ENCODE results near the gene TAF1C. TPM values are rescaled to one million over a fixed set of nuclear protein-coding genes. Genes with fewer than 3 reads are reported as not detected.

Gene TAF1C
- total and polyA plus RNA-seq, 2 of the 4 experiments (the other 2 are of a cell fraction) = 7.3 to 35.5 TPM

DNA sequence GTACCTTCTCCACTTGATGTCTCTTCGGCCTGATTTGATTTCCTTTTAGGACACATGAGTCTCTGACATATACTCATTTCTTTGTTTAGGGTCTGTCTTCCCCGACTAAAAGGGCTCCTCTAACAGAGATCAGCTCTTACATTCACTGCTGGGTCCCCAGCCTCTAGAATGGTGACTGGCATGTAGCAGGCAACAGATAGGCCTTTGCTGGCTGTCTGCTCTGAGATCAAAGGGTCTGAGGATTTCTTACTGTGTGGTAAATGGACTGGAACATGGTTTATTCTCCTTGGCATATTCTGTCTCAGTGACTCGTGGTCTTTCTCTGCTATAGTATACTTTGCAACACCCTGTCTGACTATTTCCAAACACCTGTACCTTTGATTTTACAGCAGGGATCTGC lies 25.1 kb downstream of the TAF1C start:
- in situ Hi-C loops (cut with MboI; ENCODE audit: low sequenced_read_pairs) = no loop called here

More for the DNA sequence above, 25.1 kb downstream of the TAF1C start:
- intact Hi-C loops (cut with micrococcal nuclease) = no loop called here
- Histone ChIP-seq H3K14ac (replicated peaks; ENCODE audit: low read depth, low read length) (no peak overlapping the region), H2AFZ (replicated peaks; ENCODE audit: low read length, poor library complexity) (no peak overlapping the region), H3K9me3 (ENCODE audit: control insufficient read depth, insufficient read depth, low read length) (no peaks in the 10 kb centered on the region), H3K27ac (ENCODE audit: insufficient read depth, low read length) (no peak overlapping the region), H3K36me3 (ENCODE audit: control insufficient read depth, insufficient read depth, low read length) (no peaks in the 10 kb centered on the region), H4K91ac (ENCODE audit: insufficient read depth, low read depth, low read length) (no peak overlapping the region), H3K23ac (ENCODE audit: low read depth, low read length) (no peak overlapping the region), H3K4me1 (ENCODE audit: control insufficient read depth, insufficient read depth, low read length) (no peaks in the 10 kb centered on the region), H4K20me1 (ENCODE audit: insufficient read depth, low read length) (no peaks in the 10 kb centered on the region), H2BK15ac (ENCODE audit: low read depth, low read length) (no peak overlapping the region), H2AK5ac (ENCODE audit: low read depth, low read length) (no peak overlapping the region), H3K9ac (ENCODE audit: low read depth, low read length) (no peak overlapping the region), H3K4me3 (ENCODE audit: insufficient read depth, low read depth, low read length) (no peak overlapping the region), H2BK5ac (ENCODE audit: low read depth, low read length, poor library complexity, severe bottlenecking) (no peak overlapping the region), H2BK20ac (ENCODE audit: low read depth, low read length) (no peak overlapping the region), H2BK120ac (ENCODE audit: low read depth, low read length) (no peak overlapping the region), H3K56ac (ENCODE audit: extremely low read depth, insufficient read depth, low read length) (no peak overlapping the region), H4K5ac (ENCODE audit: low read depth, low read length) (no peak overlapping the region), H3K27me3 (ENCODE audit: control insufficient read depth, insufficient read depth, low read length) (peaks cover 48% of the 10 kb centered on the region), H2AK9ac (replicated peaks; ENCODE audit: low read depth, low read length, poor library complexity) (no peak overlapping the region), H3K9me1 (ENCODE audit: insufficient read depth, low read length) (no peaks in the 10 kb centered on the region), H3K18ac (ENCODE audit: low read depth, low read length) (no peak overlapping the region), H4K8ac (ENCODE audit: low read depth in 2 of 2, low read length in 2 of 2) (no peak overlapping the region), H3K4ac (ENCODE audit: low read depth, low read length) (no peak overlapping the region), H3K79me1 (ENCODE audit: low read depth in 1 of 2, low read length in 2 of 2) (no peaks in the 10 kb centered on the region), H3K4me2 (ENCODE audit: low read depth, low read length) (no peak overlapping the region)
- no peak for TF ChIP-seq CEBPB (IDR thresholded peaks at IDR 0.05; ENCODE audit: low read depth, low read length)
- CTCF ChIA-PET = interaction anchor here (0.8 to 1.9 kb wide), 2 partner anchors 13 to 25 kb away, joined by 3 to 14 read pairs; partner anchors contain the start of gene TAF1C
- ATAC-seq (ENCODE audit: low read depth) (no peak), DNase-seq (no peak)
- WGBS, 2 experiments (ENCODE audit: extremely low coverage in 2 of 2, insufficient read length in 1 of 2) = 83% methylated on average over 1 of the region's 3 CpGs; no CpG with 5 or more reads in 1 of the 2 experiments
- dilution Hi-C loops (cut with HindIII; ENCODE audit: low sequenced_read_pairs, unreplicated experiment) = no loop called here
- POLR2A ChIA-PET (ENCODE audit: unreplicated experiment) = no interaction called here
- no TSS peak for BruUV-seq (replicated peaks)
